ENCODE data around the gene LRRK1.

The LRRK1 gene

DNA sequence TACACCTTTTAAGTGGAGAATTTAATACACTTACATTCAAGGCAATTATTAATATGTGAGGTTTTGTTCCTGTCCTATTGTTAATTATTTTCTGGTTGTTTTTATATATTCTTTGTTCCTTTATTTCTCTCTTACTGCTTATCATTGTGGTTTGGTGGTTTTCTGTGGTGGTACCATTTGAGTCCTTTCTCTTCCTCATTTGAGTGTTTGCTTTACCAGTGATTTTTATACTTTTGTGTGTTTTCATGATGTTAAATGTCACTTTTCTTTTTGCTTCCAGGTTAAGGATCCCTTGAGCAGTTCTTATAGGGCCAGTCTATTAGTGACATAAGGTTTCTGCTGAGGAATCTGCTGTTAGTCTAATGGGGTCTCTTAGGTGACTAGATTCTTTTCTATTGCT, 116.5 kb downstream of the LRRK1 start:
- TF ChIP-seq, protein P1, sequence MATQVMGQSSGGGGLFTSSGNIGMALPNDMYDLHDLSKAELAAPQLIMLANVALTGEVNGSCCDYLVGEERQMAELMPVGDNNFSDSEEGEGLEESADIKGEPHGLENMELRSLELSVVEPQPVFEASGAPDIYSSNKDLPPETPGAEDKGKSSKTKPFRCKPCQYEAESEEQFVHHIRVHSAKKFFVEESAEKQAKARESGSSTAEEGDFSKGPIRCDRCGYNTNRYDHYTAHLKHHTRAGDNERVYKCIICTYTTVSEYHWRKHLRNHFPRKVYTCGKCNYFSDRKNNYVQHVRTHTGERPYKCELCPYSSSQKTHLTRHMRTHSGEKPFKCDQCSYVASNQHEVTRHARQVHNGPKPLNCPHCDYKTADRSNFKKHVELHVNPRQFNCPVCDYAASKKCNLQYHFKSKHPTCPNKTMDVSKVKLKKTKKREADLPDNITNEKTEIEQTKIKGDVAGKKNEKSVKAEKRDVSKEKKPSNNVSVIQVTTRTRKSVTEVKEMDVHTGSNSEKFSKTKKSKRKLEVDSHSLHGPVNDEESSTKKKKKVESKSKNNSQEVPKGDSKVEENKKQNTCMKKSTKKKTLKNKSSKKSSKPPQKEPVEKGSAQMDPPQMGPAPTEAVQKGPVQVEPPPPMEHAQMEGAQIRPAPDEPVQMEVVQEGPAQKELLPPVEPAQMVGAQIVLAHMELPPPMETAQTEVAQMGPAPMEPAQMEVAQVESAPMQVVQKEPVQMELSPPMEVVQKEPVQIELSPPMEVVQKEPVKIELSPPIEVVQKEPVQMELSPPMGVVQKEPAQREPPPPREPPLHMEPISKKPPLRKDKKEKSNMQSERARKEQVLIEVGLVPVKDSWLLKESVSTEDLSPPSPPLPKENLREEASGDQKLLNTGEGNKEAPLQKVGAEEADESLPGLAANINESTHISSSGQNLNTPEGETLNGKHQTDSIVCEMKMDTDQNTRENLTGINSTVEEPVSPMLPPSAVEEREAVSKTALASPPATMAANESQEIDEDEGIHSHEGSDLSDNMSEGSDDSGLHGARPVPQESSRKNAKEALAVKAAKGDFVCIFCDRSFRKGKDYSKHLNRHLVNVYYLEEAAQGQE (IDR thresholded peaks at IDR 0.05; ENCODE audit: low read depth): no peak
- no peak for TF ChIP-seq NFIC (IDR thresholded peaks at IDR 0.05)
- no peak for TF ChIP-seq EP300 (IDR thresholded peaks at IDR 0.05; ENCODE audit: borderline replicate concordance)
- TF ChIP-seq CEBPB (IDR thresholded peaks at IDR 0.05): no peak
- TF ChIP-seq RAD21 (IDR thresholded peaks at IDR 0.05; ENCODE audit: low read depth): no peak
- TF ChIP-seq TEAD4 (IDR thresholded peaks at IDR 0.05): no peak
- no peak for TF ChIP-seq CREB1 (IDR thresholded peaks at IDR 0.05; ENCODE audit: low read depth)
- TF ChIP-seq YY1 (IDR thresholded peaks at IDR 0.05; ENCODE audit: low read depth): no peak
- no peak for TF ChIP-seq ZBTB7A (IDR thresholded peaks at IDR 0.05; ENCODE audit: low read depth)
- TF ChIP-seq, protein P2, sequence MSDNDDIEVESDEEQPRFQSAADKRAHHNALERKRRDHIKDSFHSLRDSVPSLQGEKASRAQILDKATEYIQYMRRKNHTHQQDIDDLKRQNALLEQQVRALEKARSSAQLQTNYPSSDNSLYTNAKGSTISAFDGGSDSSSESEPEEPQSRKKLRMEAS (IDR thresholded peaks at IDR 0.05): no peak
- TF ChIP-seq, protein P3, sequence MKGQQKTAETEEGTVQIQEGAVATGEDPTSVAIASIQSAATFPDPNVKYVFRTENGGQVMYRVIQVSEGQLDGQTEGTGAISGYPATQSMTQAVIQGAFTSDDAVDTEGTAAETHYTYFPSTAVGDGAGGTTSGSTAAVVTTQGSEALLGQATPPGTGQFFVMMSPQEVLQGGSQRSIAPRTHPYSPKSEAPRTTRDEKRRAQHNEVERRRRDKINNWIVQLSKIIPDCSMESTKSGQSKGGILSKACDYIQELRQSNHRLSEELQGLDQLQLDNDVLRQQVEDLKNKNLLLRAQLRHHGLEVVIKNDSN (IDR thresholded peaks at IDR 0.05): no peak
- no peak for TF ChIP-seq FOXM1 (IDR thresholded peaks at IDR 0.05; ENCODE audit: borderline replicate concordance, low read depth)
- no peak for TF ChIP-seq TAF1 (IDR thresholded peaks at IDR 0.05; ENCODE audit: low read depth)
- no peak for TF ChIP-seq TCF12 (IDR thresholded peaks at IDR 0.05; ENCODE audit: low read depth)
- no peak for TF ChIP-seq EGR1 (IDR thresholded peaks at IDR 0.05)

DNA sequence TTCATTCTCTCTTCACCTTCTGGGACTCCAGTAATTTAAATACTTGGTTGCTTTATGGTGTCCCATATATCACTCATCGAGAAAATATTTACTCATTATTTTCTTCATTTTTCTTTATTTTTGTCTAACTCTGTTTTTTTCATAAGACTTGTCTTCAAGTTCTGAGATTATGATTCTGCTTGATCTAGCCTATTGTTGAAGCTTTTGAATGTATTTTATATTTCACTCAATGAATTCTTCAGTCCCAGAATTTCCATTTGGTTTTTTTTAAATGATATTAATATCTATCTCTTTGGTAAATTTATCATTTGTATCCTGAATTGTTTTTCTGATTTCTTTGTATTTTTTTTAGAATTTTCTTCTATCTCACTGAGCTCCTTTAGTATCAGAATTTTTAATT, 117.0 kb downstream of the LRRK1 start:
- TF ChIP-seq CEBPB (IDR thresholded peaks at IDR 0.05): no peak
- TF ChIP-seq, protein P1 (IDR thresholded peaks at IDR 0.05; ENCODE audit: low read depth): no peak
- no peak for TF ChIP-seq ZBTB7A (IDR thresholded peaks at IDR 0.05; ENCODE audit: low read depth)
- TF ChIP-seq FOXM1 (IDR thresholded peaks at IDR 0.05; ENCODE audit: borderline replicate concordance, low read depth): no peak
- TF ChIP-seq TAF1 (IDR thresholded peaks at IDR 0.05; ENCODE audit: low read depth): no peak
- no peak for TF ChIP-seq CREB1 (IDR thresholded peaks at IDR 0.05; ENCODE audit: low read depth)
- no peak for TF ChIP-seq NFIC (IDR thresholded peaks at IDR 0.05)

DNA sequence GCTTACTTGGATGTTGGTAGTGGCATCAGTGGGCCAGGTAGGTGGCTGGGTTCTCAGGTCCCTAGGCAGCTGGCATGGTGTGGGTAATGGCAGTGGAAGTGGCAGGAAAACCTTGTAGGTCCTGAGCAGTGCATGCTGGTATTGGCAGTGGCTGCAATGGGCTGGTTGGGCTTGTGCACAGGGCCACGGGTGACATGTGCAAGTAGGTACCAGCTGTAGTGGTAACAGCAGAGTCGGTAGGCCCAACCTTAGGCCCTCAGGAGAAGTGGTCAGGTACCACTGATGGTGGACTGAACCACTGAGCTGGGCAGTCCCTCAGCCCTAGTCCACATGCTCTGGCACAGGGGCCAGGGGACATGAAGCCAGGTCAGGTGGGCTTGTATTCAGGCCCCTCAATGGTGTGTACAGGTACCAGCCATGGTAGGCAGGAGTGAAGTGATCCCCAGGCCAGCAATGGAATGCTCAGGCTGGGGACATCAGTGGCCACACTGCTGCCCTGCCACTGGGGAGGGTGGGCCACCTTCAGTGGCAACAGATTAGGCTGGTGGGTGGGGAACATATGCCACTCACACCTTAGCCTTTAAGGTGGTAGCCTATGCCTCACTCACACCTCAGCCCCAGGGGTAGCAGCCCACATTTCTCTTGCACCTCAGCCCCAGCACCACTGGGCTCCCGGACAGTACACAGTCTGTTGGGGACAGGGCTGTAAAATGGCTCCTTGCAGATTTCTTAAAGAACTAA, 118.1 kb downstream of the LRRK1 start:
- TF ChIP-seq FOXM1 (IDR thresholded peaks at IDR 0.05; ENCODE audit: borderline replicate concordance, low read depth) (no peak), EP300 (IDR thresholded peaks at IDR 0.05; ENCODE audit: borderline replicate concordance) (no peak)
- TF ChIP-seq, protein P2 (IDR thresholded peaks at IDR 0.05): no peak

DNA sequence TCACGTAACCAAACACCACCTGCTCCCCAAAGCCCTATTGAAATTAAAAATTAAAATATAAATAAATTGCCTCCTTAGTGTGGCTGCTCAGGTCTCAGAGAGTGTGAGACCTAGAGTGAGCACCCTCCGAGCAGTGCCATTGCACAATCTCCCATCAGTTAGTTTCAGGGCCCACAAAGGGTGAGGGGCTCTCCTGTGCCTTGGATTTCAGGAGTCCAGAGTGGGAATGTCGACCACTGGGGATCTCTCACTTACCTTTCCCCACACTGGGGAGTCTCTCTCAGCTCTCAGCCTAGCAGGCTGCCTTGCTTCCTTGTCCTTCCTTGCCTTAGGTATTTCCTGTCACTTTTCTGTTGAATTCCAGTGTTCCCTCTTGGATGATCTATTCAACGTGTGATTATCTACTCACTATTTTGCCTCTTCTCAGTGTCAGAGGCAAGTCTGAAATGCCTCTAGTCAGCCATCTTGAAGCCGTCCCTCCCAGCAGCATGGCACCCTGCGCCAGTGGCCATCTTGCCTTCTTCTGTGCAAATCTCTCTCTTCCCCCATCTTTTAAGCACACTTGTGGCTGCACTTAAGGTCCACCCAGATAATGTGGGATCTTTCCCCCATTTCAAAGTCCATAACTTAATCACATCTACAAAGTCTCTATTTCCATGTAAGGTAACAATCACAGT, 119.3 kb downstream of the LRRK1 start:
- TF ChIP-seq TAF1 (IDR thresholded peaks at IDR 0.05; ENCODE audit: low read depth) (no peak), ZBTB7A (IDR thresholded peaks at IDR 0.05; ENCODE audit: low read depth) (no peak), FOXM1 (IDR thresholded peaks at IDR 0.05; ENCODE audit: borderline replicate concordance, low read depth) (no peak), RAD21 (IDR thresholded peaks at IDR 0.05; ENCODE audit: low read depth) (no peak), NFIC (IDR thresholded peaks at IDR 0.05) (no peak), CEBPB (IDR thresholded peaks at IDR 0.05) (no peak), EGR1 (IDR thresholded peaks at IDR 0.05) (no peak), EP300 (IDR thresholded peaks at IDR 0.05; ENCODE audit: borderline replicate concordance) (no peak), CREB1 (IDR thresholded peaks at IDR 0.05; ENCODE audit: low read depth) (no peak), TCF12 (IDR thresholded peaks at IDR 0.05; ENCODE audit: low read depth) (no peak)
- TF ChIP-seq, protein P3 (IDR thresholded peaks at IDR 0.05): no peak
- TF ChIP-seq, protein P1 (IDR thresholded peaks at IDR 0.05; ENCODE audit: low read depth): no peak
